Lower leg skin (tissue), 4 donors: ENCODE measurements around the gene MEI1. TPM values are rescaled to one million over a fixed set of nuclear protein-coding genes. Genes with fewer than 3 reads are reported as not detected.

ENCODE experiments used
- DNase-seq, 2 donors: peaks; one replicate each; pipeline ENCODE4 v3.0.0-alpha.2; 2019; ENCODE audit warnings: low spot score in 2 of 2
- H3K4me3 ChIP-seq: fragments of 200-600 bp; sonication (generic); 2 replicates; pipeline ENCODE4 v1.5.1; 2017; ENCODE audit warnings: mild to moderate bottlenecking, low read depth; ENCODE audit not compliant: poor library complexity, severe bottlenecking
- CTCF ChIP-seq, 3 donors: fragments of 450-650 bp; IDR thresholded peaks; one replicate each; pipeline ENCODE4 v1.5.1; 2016; ENCODE audit warnings: antibody characterized with exemption in 3 of 3, mild to moderate bottlenecking in 3 of 3, moderate library complexity in 2 of 3
- POLR2A ChIP-seq, 2 donors: fragments of 450-650 bp; IDR thresholded peaks; one replicate each; pipeline ENCODE4 v1.6.1; 2016 to 2017; ENCODE audit warnings: antibody characterized with exemption in 2 of 2, mild to moderate bottlenecking in 1 of 2, moderate library complexity in 1 of 2
- WGBS, 2 donors: methylation state at CpG; one replicate each; pipeline ENCODE4 v1.1.5; 2018; 5-methylcytosine and 5-hydroxymethylcytosine counted together
- intact Hi-C: fragments of 100-400 bp; cut with DNase I; formaldehyde crosslinking; loops from one replicate; pipeline ENCODE4 v1.15.0; 2023; ENCODE audit warnings: low total_unique reads
- total RNA-seq, 4 donors: library from RNA; depleted of rRNA; stranded (reverse); fragments of >200 nt; gene quantifications; one replicate each; pipeline ENCODE4 v1.1.0, GENCODE V29; 2016

MEI1 gene
- total RNA-seq, 4 donors from 2014 or later = 1.2 to 2.1 TPM; not detected in 2

DNA sequence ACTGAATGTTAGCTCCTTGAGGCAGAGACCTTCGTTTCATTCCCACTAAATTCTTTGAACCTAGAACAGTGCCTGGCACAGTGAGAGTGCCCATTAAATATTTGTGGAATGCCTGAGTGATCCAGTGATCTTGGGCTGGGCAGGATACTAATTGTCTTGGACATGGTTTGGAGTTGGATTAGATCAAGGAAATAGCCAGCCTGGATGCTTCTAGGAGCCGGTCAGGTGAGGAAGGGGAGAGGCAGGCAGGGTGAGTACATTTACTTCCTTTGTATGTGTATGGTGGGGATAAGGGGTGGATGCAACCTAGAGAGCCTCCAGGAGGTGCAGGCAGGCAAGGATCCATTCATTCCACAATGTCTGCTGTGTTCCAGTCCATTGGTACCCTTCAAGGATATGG lies 137.2 kb downstream of the MEI1 start:
- H3K4me3 ChIP-seq = no peak overlapping the region
- DNase-seq = no peak
- intact Hi-C loops = no loop called here
- WGBS, 2 donors = 65 to 95% methylated on average over 2 of the region's 2 CpGs
- TF ChIP-seq POLR2A (IDR thresholded peaks at IDR 0.05) = no peak
- no peak for TF ChIP-seq CTCF (IDR thresholded peaks at IDR 0.05)

DNA sequence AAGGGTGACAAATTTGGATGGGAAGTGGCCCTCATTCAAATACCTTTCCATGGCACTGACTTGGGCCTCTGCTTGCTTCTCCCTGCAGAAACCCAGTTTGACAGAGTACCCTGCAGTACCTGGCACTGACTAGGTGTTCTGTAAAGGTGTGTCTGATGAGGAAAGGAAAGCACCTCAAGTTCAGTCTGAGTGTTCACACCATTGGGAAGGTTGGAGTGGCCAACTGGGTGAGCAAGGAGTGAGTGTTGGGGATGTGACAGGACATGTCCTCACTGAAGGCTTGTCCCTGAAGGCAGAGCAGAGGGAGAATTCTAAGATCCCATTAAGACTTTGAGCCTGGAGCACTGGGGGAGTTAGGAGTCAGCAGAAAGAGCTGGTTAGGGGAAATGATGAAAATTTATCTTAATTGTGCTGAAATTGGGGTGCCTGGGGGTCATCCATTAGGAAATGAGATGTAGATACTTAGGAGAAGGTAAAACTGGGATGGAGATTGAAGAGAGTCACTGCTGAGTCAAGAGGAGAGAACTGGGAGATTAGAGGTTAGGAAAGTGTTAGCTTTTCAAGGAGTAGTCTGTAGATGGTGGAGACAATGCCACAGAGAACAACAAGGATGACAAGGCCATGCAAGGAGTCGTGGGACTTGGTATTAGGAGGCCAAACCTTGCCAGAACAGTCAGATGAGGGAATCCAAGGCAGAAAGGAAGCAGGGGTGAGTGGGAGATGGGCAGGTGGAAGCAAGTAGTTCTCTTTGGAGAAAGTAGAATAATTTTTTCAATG lies 139.7 kb downstream of the MEI1 start:
- WGBS, 2 donors = 34 to 43% methylated on average over 1 of the region's 1 CpG
- intact Hi-C loops = no loop called here
- no peak overlapping the region for H3K4me3 ChIP-seq
- TF ChIP-seq CTCF (IDR thresholded peaks at IDR 0.05) (no peak), POLR2A (IDR thresholded peaks at IDR 0.05) (no peak)
- DNase-seq = no peak

GRCh38 chr22:41840216-41840615 lies 140.9 kb downstream of the MEI1 start:
- no peak overlapping the region for H3K4me3 ChIP-seq
- no peak for TF ChIP-seq POLR2A (IDR thresholded peaks at IDR 0.05)
- TF ChIP-seq CTCF (IDR thresholded peaks at IDR 0.05) = no peak
- intact Hi-C loops = no loop called here
- 89 to 91% methylated on average over 5 of the region's 5 CpGs for WGBS, 2 donors
- DNase-seq = no peak

- TF ChIP-seq POLR2A (IDR thresholded peaks at IDR 0.05) = no peak
- no peak for TF ChIP-seq CTCF (IDR thresholded peaks at IDR 0.05)
- 43 to 48% methylated on average over 3 of the region's 3 CpGs for WGBS, 2 donors
- DNase-seq = no peak
- intact Hi-C loops = no loop called here
- no peak overlapping the region for H3K4me3 ChIP-seq
These were observed 141.9 kb downstream of the MEI1 start for GRCh38 chr22:41841085-41841712.

DNA sequence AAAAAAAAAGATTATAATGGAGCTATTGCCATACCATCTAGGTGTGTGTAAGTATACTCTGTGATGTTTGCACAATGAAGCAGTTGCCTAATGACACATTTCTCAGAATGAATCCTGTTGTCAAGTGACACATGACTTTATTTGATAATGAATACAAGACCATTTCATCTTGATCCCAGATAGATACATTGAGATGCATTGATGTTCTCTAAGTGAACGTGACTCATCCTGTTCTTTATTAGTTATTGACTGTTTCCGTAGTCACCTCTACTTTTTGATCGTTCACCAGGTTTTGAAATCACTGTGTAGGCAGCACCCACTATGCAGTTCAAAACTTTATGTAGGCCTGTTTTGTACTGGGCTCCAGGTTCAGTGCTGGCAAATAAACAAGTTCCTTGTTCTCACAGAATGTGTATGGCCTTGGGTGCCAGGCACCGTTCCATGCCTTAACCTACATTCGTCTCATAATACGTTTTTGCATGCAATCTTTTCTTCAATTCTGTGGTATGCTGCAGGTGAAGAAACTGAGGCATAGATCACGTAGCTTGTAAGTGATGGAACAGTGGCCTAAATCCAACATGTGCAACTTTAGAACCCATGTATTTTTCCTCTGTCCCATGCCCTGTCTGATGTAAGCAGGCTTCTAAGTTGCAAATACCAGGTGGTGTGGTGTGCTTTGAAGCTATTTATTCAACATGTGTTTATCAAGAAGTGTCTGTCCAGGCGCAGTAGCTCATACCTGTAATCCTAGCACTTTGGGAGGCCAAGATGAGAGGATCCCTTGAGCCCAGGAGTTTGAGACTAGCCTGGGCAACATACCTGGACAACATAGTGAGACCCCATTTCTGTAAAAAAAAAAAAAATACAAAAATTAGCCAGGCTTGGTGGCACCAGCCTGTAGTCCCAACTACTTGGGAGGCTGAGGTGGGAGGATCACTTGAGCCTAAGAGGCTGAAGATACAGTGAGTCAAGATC lies 144.0 kb downstream of the MEI1 start:
- 61 to 66% methylated on average over 8 of the region's 8 CpGs for WGBS, 2 donors
- intact Hi-C loops = no loop called here
- no peak for TF ChIP-seq POLR2A (IDR thresholded peaks at IDR 0.05)
- no peak for TF ChIP-seq CTCF (IDR thresholded peaks at IDR 0.05)
- no peak for DNase-seq
- no peak overlapping the region for H3K4me3 ChIP-seq
